Stomach (tissue), 4 donors: Measurements from ENCODE around the gene MARK1.

Experiments used
- POLR2A ChIP-seq, 4 donors: fragments of 450-650 bp; IDR thresholded peaks; one replicate each; pipeline ENCODE4 v1.6.1; 2016; ENCODE audit warnings: antibody characterized with exemption in 4 of 4, control low read depth in 2 of 4, mild to moderate bottlenecking in 1 of 4, moderate library complexity in 1 of 4
- TF ChIP-seq, protein P1 (sequence below), 7 experiments: fragments of 450-650 bp in 4 of 7; fragments of 200-600 bp in 3 of 7; sonication (generic) in 3 of 7; IDR thresholded peaks; one replicate each; pipeline ENCODE4 v1.5.1; 2016 to 2019; ENCODE audit warnings: antibody characterized with exemption in 7 of 7, control low read depth in 2 of 7, mild to moderate bottlenecking in 1 of 7

DNA sequence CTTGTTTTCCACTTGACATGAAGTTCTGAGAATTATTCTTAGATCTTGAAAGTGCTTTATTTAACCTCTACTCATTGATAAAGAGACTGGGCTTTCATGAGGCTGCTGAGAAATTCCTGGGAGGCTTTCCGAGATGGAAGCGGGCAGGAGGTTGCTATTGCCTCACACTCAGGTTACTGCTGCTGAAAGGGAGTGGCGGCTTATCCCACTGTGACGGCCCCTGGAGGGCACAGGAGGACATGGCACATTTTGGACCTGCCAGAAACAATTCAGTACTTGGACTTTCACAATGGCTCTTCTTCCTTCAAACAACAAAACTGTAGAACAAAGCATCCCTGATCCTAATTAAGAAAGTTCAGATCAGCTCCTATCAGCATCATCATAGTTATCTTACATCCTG is 16.2 kb upstream of the MARK1 start:
- TF ChIP-seq, protein P1, sequence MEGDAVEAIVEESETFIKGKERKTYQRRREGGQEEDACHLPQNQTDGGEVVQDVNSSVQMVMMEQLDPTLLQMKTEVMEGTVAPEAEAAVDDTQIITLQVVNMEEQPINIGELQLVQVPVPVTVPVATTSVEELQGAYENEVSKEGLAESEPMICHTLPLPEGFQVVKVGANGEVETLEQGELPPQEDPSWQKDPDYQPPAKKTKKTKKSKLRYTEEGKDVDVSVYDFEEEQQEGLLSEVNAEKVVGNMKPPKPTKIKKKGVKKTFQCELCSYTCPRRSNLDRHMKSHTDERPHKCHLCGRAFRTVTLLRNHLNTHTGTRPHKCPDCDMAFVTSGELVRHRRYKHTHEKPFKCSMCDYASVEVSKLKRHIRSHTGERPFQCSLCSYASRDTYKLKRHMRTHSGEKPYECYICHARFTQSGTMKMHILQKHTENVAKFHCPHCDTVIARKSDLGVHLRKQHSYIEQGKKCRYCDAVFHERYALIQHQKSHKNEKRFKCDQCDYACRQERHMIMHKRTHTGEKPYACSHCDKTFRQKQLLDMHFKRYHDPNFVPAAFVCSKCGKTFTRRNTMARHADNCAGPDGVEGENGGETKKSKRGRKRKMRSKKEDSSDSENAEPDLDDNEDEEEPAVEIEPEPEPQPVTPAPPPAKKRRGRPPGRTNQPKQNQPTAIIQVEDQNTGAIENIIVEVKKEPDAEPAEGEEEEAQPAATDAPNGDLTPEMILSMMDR (IDR thresholded peaks at IDR 0.05) = peak in 1 of 7 experiments; percentile 6
- TF ChIP-seq POLR2A (IDR thresholded peaks at IDR 0.05) = no peak
